Tibial nerve (tissue), 4 donors: ENCODE measurements around the gene TMEM132A. TPM values are rescaled to one million over a fixed set of nuclear protein-coding genes. Genes with fewer than 3 reads are reported as not detected.

Source experiments
- DNase-seq, 2 donors: peaks; one replicate each; pipeline ENCODE4 v3.0.0-alpha.2; 2019; ENCODE audit warnings: low spot score in 2 of 2
- H3K27ac ChIP-seq, 4 donors: fragments of 200-600 bp; sonication (generic) in 3 of 4; one replicate each; pipeline ENCODE4 v1.5.1; 2017 to 2019; ENCODE audit warnings: mild to moderate bottlenecking in 1 of 4
- H3K27me3 ChIP-seq, 2 donors: fragments of 200-600 bp; sonication (generic) in 1 of 2; one replicate each; pipeline versions ENCODE4 v1.5.1 to v1.6.0; 2017 to 2019
- H3K36me3 ChIP-seq, 3 donors: fragments of 200-600 bp; sonication (generic); one replicate each; pipeline ENCODE4 v1.5.1; 2018 to 2019
- H3K4me1 ChIP-seq, 4 donors: fragments of 200-600 bp; sonication (generic) in 3 of 4; one replicate each; pipeline ENCODE4 v1.5.1; 2017 to 2019
- H3K4me3 ChIP-seq, 4 donors: fragments of 200-600 bp; sonication (generic) in 3 of 4; one replicate each; pipeline ENCODE4 v1.5.1; 2017 to 2019; ENCODE audit warnings: mild to moderate bottlenecking in 1 of 4, moderate library complexity in 1 of 4
- H3K9me3 ChIP-seq, 4 donors: fragments of 200-600 bp; sonication (generic) in 3 of 4; one replicate each; pipeline ENCODE4 v1.5.1; 2017 to 2019
- EP300 ChIP-seq, 2 donors: sonication (generic); formaldehyde crosslinking; IDR thresholded peaks; one replicate each; pipeline ENCODE4 v1.6.1; 2017; ENCODE audit warnings: antibody characterized with exemption in 2 of 2, mild to moderate bottlenecking in 1 of 2
- POLR2A ChIP-seq, 2 donors: fragments of 450-650 bp; IDR thresholded peaks; one replicate each; pipeline ENCODE4 v1.6.1; 2017; ENCODE audit warnings: antibody characterized with exemption in 2 of 2, mild to moderate bottlenecking in 2 of 2, moderate library complexity in 2 of 2
- WGBS, 2 donors: methylation state at CpG; one replicate each; pipeline ENCODE4 v1.1.5; 2018; 5-methylcytosine and 5-hydroxymethylcytosine counted together
- total RNA-seq, 4 donors: library from RNA; depleted of rRNA; stranded (reverse); fragments of >200 nt; gene quantifications; one replicate each; pipeline ENCODE4 v1.1.0, GENCODE V29; 2016
- TF ChIP-seq, protein P1 (sequence below), 5 experiments: fragments of 200-600 bp in 3 of 5; fragments of 450-650 bp in 2 of 5; sonication (generic) in 3 of 5; IDR thresholded peaks; one replicate each; pipeline ENCODE4 v1.5.1; 2016 to 2019; ENCODE audit warnings: antibody characterized with exemption in 5 of 5, mild to moderate bottlenecking in 3 of 5, moderate library complexity in 2 of 5

TMEM132A gene
- total RNA-seq, 4 donors from 2014 or later, result 15.9 to 41.9 (median 26.6) TPM

DNA sequence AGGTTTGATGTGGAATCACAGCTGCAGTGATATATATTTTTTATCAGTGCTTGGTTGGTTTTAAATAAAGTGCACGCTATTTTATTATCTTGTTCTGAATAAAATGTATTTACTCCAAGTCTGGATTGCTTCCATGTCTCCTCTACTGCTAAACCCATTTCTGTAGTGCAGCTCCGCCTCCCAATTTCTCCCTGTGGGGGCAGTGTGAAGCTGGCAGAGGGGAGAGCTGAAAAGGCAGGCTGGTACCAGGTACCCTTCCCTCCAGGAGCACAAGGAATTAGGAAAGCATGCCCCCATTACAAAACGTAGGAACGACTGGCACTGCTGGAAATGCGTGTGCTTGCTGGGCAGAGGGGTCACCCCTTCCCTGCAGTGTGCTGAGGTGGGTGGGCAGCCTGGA lies 934 bp upstream of the TMEM132A start:
- peaks cover 0 to 47% (median 29%) of the 10 kb centered on the region in 3 donors for H3K36me3 ChIP-seq
- WGBS, 2 donors, result 62 to 70% methylated on average over 5 of the region's 5 CpGs
- no peaks in the 10 kb centered on the region for H3K9me3 ChIP-seq
- peaks cover 0 to 11% of the 10 kb centered on the region in 2 donors for H3K27me3 ChIP-seq
- H3K4me3 ChIP-seq, result no peak overlapping the region
- peaks cover 0 to 47% (median 31%) of the 10 kb centered on the region in 4 donors for H3K4me1 ChIP-seq
- DNase-seq, result no peak
- H3K27ac ChIP-seq, result no peak overlapping the region
- TF ChIP-seq, protein P1, sequence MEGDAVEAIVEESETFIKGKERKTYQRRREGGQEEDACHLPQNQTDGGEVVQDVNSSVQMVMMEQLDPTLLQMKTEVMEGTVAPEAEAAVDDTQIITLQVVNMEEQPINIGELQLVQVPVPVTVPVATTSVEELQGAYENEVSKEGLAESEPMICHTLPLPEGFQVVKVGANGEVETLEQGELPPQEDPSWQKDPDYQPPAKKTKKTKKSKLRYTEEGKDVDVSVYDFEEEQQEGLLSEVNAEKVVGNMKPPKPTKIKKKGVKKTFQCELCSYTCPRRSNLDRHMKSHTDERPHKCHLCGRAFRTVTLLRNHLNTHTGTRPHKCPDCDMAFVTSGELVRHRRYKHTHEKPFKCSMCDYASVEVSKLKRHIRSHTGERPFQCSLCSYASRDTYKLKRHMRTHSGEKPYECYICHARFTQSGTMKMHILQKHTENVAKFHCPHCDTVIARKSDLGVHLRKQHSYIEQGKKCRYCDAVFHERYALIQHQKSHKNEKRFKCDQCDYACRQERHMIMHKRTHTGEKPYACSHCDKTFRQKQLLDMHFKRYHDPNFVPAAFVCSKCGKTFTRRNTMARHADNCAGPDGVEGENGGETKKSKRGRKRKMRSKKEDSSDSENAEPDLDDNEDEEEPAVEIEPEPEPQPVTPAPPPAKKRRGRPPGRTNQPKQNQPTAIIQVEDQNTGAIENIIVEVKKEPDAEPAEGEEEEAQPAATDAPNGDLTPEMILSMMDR (IDR thresholded peaks at IDR 0.05), result no peak
- TF ChIP-seq POLR2A (IDR thresholded peaks at IDR 0.05) (no peak), EP300 (IDR thresholded peaks at IDR 0.05) (no peak)

DNA sequence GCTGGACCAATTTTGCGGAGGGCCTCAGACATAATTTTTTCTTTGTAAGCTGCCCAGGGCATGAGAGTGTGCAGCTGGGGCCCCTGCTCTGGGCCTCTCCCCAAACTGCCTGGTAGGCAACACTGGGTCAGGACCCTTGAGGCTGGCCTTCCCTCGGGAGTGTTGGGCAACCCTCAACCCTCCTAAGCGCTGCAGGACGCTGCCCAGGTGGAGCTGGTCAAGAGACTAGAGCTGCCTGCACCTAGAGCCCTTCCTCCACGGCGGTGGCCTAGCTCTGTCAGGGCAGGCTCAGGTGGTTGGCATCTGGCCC lies 505 bp upstream of the TMEM132A start:
- TF ChIP-seq, protein P1 (IDR thresholded peaks at IDR 0.05), result no peak
- no peak for TF ChIP-seq EP300 (IDR thresholded peaks at IDR 0.05)
- TF ChIP-seq POLR2A (IDR thresholded peaks at IDR 0.05), result no peak
- peak overlapping the region in 1 of 4 donors; percentile 59 for H3K4me3 ChIP-seq
- H3K36me3 ChIP-seq, result peaks cover 0 to 51% (median 29%) of the 10 kb centered on the region in 3 donors
- H3K27ac ChIP-seq, result peak overlapping the region in 1 of 4 donors; percentile 56
- 27 to 45% methylated on average over 6 of the region's 6 CpGs for WGBS, 2 donors
- H3K27me3 ChIP-seq, result peaks cover 0 to 11% of the 10 kb centered on the region in 2 donors
- no peaks in the 10 kb centered on the region for H3K9me3 ChIP-seq
- peaks cover 0 to 43% (median 29%) of the 10 kb centered on the region in 4 donors for H3K4me1 ChIP-seq
- no peak for DNase-seq

DNA sequence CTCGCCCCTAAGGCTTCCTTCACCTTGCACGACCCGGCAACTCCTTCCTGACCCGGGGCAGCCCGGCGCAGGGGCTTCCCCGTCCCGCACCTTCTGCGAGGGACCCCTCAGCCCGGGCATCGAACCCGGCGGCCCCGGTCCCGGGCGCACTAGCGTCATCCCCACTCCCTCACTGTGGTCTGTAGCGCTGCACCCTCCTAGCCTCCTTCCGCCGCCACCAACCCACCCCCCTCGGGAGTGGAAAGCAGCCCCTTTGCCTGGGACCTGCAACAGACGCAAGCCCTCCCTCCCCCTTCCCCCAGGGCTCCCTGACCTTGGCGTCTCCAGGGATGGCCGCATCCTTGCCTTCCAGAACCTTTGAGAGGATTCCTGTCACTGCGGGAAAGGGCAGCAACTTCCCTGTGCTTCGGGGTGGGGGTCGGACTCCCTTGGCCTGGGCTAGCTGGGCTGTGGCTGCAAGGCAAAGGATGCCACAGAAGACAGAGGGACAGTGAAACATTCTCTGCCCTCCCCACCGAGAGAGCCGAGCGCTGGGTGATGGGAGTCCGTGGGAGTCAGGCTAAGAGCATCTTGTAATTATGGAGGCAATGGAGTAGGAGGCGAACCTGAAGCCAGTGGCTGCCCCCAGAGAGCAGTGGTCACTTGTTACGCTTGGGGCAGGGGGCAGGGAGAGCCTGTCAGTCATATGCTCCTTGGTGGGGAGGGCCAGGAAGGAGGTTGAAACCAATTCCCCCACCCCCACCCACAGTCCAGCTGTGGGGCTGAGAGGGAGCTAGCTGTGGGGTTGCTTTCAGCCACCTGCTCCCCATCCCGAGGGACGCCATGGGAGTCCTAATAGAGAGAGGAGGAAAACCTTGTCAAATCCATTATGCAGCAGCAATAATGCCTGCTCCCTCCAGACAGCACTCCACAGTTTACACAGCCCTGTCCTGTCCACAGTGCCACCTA lies 920 bp downstream of the TMEM132A start:
- Histone ChIP-seq H3K27me3 (peaks cover 0 to 11% of the 10 kb centered on the region in 2 donors), H3K4me1 (peaks cover 0 to 30% (median 19%) of the 10 kb centered on the region in 4 donors), H3K27ac (peak overlapping the region in 1 of 4 donors; percentile 56), H3K9me3 (no peaks in the 10 kb centered on the region), H3K4me3 (peak overlapping the region; percentile 53 to 73 (median 62)), H3K36me3 (peaks cover 0 to 56% (median 24%) of the 10 kb centered on the region in 3 donors)
- TF ChIP-seq EP300 (IDR thresholded peaks at IDR 0.05) (no peak), POLR2A (IDR thresholded peaks at IDR 0.05) (no peak)
- WGBS, 2 donors, result 6 to 7% methylated on average over 31 to 35 of the region's 35 CpGs
- no peak for DNase-seq

DNA sequence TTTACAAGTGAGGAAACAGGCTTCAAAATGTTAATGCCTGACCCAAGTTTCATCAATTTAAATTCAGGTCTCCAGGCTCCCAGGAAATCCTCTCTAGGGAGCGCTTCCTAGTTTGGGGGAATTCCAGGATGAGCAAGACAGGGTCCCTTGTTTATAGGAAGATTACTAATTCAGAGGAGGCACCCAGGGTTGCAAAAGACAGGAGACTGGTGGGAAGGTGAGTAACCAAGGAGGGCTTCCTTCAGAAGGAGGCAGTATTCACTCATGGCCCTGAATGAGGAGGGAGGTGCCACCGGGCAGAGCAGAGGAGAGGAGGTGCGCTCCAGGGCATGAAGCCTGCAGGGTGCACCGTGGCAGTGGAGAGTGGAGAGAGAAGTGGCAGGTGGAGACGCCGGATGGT lies 1.6 kb downstream of the TMEM132A start:
- Histone ChIP-seq H3K9me3 (no peaks in the 10 kb centered on the region), H3K36me3 (peaks cover 0 to 56% (median 17%) of the 10 kb centered on the region in 3 donors), H3K4me1 (peaks cover 0 to 30% (median 19%) of the 10 kb centered on the region in 4 donors), H3K4me3 (no peak overlapping the region), H3K27me3 (peaks cover 0 to 11% of the 10 kb centered on the region in 2 donors), H3K27ac (no peak overlapping the region)
- TF ChIP-seq POLR2A (IDR thresholded peaks at IDR 0.05) (no peak), EP300 (IDR thresholded peaks at IDR 0.05) (no peak)
- TF ChIP-seq, protein P1 (IDR thresholded peaks at IDR 0.05), result no peak
- DNase-seq, result no peak
- 71 to 75% methylated on average over 6 of the region's 6 CpGs for WGBS, 2 donors

DNA sequence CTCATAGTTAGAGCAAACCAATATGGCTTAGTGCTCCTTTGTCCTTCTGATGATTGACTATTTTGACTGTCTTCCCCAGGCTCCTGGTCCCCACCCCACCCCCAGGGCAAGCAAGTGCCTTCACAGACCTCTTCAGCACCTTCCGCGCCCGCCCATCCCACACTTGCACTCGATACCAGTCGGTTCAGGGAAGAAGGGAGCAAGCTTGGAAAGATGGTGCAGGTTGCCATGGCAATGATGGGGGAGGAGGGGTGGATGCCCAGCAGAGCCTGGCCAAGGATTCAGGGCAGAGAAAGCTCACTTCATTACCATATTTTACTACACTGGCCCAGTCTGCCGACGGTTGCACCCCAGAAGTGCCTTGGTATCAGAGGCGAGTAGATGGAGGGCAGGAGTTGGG lies 2.2 kb downstream of the TMEM132A start:
- Histone ChIP-seq H3K27me3 (peaks cover 0 to 11% of the 10 kb centered on the region in 2 donors), H3K27ac (no peak overlapping the region), H3K36me3 (peaks cover 0 to 56% (median 11%) of the 10 kb centered on the region in 3 donors), H3K4me1 (peaks cover 0 to 30% (median 19%) of the 10 kb centered on the region in 4 donors), H3K4me3 (no peak overlapping the region), H3K9me3 (no peaks in the 10 kb centered on the region)
- TF ChIP-seq, protein P1 (IDR thresholded peaks at IDR 0.05), result no peak
- TF ChIP-seq POLR2A (IDR thresholded peaks at IDR 0.05), result no peak
- no peak for TF ChIP-seq EP300 (IDR thresholded peaks at IDR 0.05)
- WGBS, 2 donors, result 86 to 87% methylated on average over 8 of the region's 8 CpGs
- no peak for DNase-seq
